GM12878 (cell line): Measurements from ENCODE around the gene YEATS4.

Experiments
- BHLHE40 ChIP-seq, 2 experiments: fragments of 450-650 bp in 1 of 2; IDR thresholded peaks; 2 replicates each; pipeline ENCODE4 v1.6.1; 2011 to 2017; ENCODE audit warnings: low read depth in 2 of 2, borderline replicate concordance in 1 of 2, improper control_type of control experiment in 1 of 2, low read length in 1 of 2, mild to moderate bottlenecking in 1 of 2
- CTCF ChIP-seq, 3 experiments: IDR thresholded peaks in 2 of 3; conservative IDR thresholded peaks in 1 of 3; 2 replicates each; pipeline ENCODE4 v1.5.1; 2011; ENCODE audit warnings: low read depth in 3 of 3, low read length in 3 of 3, mild to moderate bottlenecking in 3 of 3, control low read depth in 2 of 3, moderate library complexity in 2 of 3, inconsistent platforms in 1 of 3, mixed read lengths in 1 of 3; ENCODE audit not compliant: control insufficient read depth in 2 of 3, insufficient read depth in 1 of 3; ENCODE audit errors: extremely low read depth in 1 of 3
- E2F8 ChIP-seq: fragments of 450-650 bp; IDR thresholded peaks from 2 replicates; pipeline ENCODE4 v1.6.1; 2018; ENCODE audit warnings: mild to moderate bottlenecking, low read depth, moderate library complexity; ENCODE audit not compliant: partially characterized antibody
- EZH2 ChIP-seq: IDR thresholded peaks from 2 replicates; pipeline ENCODE4 v1.6.1; 2012; ENCODE audit warnings: low read depth, mild to moderate bottlenecking, control low read depth, inconsistent platforms, low read length, borderline replicate concordance; ENCODE audit not compliant: control insufficient read depth
- POLR2A ChIP-seq: IDR thresholded peaks from 2 replicates; pipeline ENCODE4 v1.6.1; 2011; ENCODE audit warnings: low read depth, mild to moderate bottlenecking, low read length
- RAD21 ChIP-seq: IDR thresholded peaks from 2 replicates; pipeline ENCODE4 v1.6.1; 2011; ENCODE audit warnings: mild to moderate bottlenecking, low read depth, low read length, moderate library complexity; ENCODE audit not compliant: insufficient read depth
- RELA ChIP-seq: fragments of 450-650 bp; IDR thresholded peaks from 2 replicates; pipeline ENCODE4 v1.8.0; 2014; ENCODE audit warnings: borderline replicate concordance; ENCODE audit not compliant: partially characterized antibody
- SMAD1 ChIP-seq: fragments of 450-650 bp; IDR thresholded peaks from 2 replicates; pipeline ENCODE4 v1.6.1; 2018; ENCODE audit warnings: mild to moderate bottlenecking, low read depth; ENCODE audit not compliant: partially characterized antibody
- SMAD5 ChIP-seq: IDR thresholded peaks from 2 replicates; pipeline ENCODE4 v1.6.1; 2016; ENCODE audit warnings: antibody characterized with exemption, low read depth
- SMC3 ChIP-seq: IDR thresholded peaks from 2 replicates; pipeline ENCODE4 v1.6.1; 2011; ENCODE audit warnings: low read length, improper control_type of control experiment, borderline replicate concordance
- SP1 ChIP-seq: IDR thresholded peaks from one replicate; pipeline ENCODE4 v1.6.1; 2011; ENCODE audit warnings: low read depth, low read length
- YY1 ChIP-seq: IDR thresholded peaks from 2 replicates; pipeline ENCODE4 v1.6.1; 2011; ENCODE audit warnings: low read depth, mild to moderate bottlenecking, low read length
- ZBTB40 ChIP-seq: fragments of 450-650 bp; IDR thresholded peaks from 2 replicates; pipeline ENCODE4 v1.6.1; 2016; ENCODE audit warnings: mild to moderate bottlenecking, moderate library complexity, borderline replicate concordance

GRCh38 chr12:69396041-69396440 is 36.5 kb downstream of the YEATS4 start:
- TF ChIP-seq SMAD5: no peak
- no peak for TF ChIP-seq ZBTB40
- TF ChIP-seq SP1: no peak
- TF ChIP-seq SMAD1: no peak
- no peak for TF ChIP-seq E2F8
- no peak for TF ChIP-seq RAD21
- no peak for TF ChIP-seq SMC3
- no peak for TF ChIP-seq CTCF (IDR thresholded peaks at IDR 0.05 in 2 of 3, conservative IDR thresholded peaks at IDR 0.05 in 1 of 3; ENCODE audit: control insufficient read depth in 2 of 3, extremely low read depth in 1 of 3, insufficient read depth in 1 of 3, low read depth in 3 of 3, low read length in 3 of 3)
- no peak for TF ChIP-seq BHLHE40 (IDR thresholded peaks at IDR 0.05; ENCODE audit: borderline replicate concordance in 1 of 2, low read depth in 2 of 2, low read length in 1 of 2)
- TF ChIP-seq EZH2: no peak
- TF ChIP-seq POLR2A: no peak
- no peak for TF ChIP-seq YY1
- no peak for TF ChIP-seq RELA
